Measurements from ENCODE around the gene STX7.

Gene STX7

GRCh38 chr6:132496519-132497180 is 16.3 kb downstream of the STX7 start:
- Histone ChIP-seq H2AFZ (ENCODE audit: low read depth, low read length) (no peak overlapping the region), H3K36me3 (ENCODE audit: insufficient read depth, low read length) (peaks cover 16% of the 10 kb centered on the region), H3K9me3 (ENCODE audit: low read length) (peaks cover 2% of the 10 kb centered on the region), H3K27me3 (ENCODE audit: insufficient read depth, low read length) (no peaks in the 10 kb centered on the region), H3K4me1 (ENCODE audit: insufficient read depth, low read length) (no peaks in the 10 kb centered on the region), H3K4me3 (ENCODE audit: low read length) (no peak overlapping the region)

- no peak overlapping the region for H3K4me3 ChIP-seq (ENCODE audit: low read length)
- H3K4me1 ChIP-seq (ENCODE audit: insufficient read depth, low read length), result no peaks in the 10 kb centered on the region
- H3K9me3 ChIP-seq (ENCODE audit: low read length), result peaks cover 2% of the 10 kb centered on the region
- H3K36me3 ChIP-seq (ENCODE audit: insufficient read depth, low read length), result peaks cover 12% of the 10 kb centered on the region
- H2AFZ ChIP-seq (ENCODE audit: low read depth, low read length), result no peak overlapping the region
- no peaks in the 10 kb centered on the region for H3K27me3 ChIP-seq (ENCODE audit: insufficient read depth, low read length)
Measured at GRCh38 chr6:132495604-132496079, 17.3 kb downstream of the STX7 start.

GRCh38 chr6:132494954-132495353 is 18.0 kb downstream of the STX7 start:
- Histone ChIP-seq H3K36me3 (ENCODE audit: insufficient read depth, low read length) (peaks cover 12% of the 10 kb centered on the region), H3K9me3 (ENCODE audit: low read length) (peaks cover 2% of the 10 kb centered on the region), H3K4me3 (ENCODE audit: low read length) (no peak overlapping the region), H3K27me3 (ENCODE audit: insufficient read depth, low read length) (no peaks in the 10 kb centered on the region), H2AFZ (ENCODE audit: low read depth, low read length) (no peak overlapping the region), H3K4me1 (ENCODE audit: insufficient read depth, low read length) (no peaks in the 10 kb centered on the region)

GRCh38 chr6:132491881-132492280 is 21.0 kb downstream of the STX7 start:
- Histone ChIP-seq H3K4me3 (ENCODE audit: low read length) (no peak overlapping the region), H2AFZ (ENCODE audit: low read depth, low read length) (no peak overlapping the region), H3K9me3 (ENCODE audit: low read length) (no peaks in the 10 kb centered on the region), H3K4me1 (ENCODE audit: insufficient read depth, low read length) (no peaks in the 10 kb centered on the region), H3K27me3 (ENCODE audit: insufficient read depth, low read length) (no peaks in the 10 kb centered on the region), H3K36me3 (ENCODE audit: insufficient read depth, low read length) (no peaks in the 10 kb centered on the region)

DNA sequence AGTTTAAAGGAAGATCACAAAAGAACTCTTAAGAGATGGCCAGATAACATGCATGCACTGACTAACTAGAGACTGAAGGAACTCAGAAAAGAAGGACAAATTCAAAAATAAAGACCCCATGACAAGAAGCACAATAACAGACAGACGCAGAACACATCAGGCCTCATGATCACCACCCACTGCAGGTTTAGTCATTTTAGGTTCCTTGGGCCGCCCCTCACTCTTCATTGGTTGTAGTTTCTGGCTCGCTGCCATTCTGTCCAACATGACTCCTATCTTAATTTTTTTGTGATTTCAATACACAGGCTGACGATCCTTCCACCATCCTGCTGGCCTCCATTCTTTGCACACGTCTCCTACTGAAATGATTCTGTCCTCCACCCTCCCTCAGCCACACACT is 21.6 kb downstream of the STX7 start:
- Histone ChIP-seq H3K36me3 (ENCODE audit: insufficient read depth, low read length) (no peaks in the 10 kb centered on the region), H3K27me3 (ENCODE audit: insufficient read depth, low read length) (no peaks in the 10 kb centered on the region), H3K9me3 (ENCODE audit: low read length) (no peaks in the 10 kb centered on the region), H2AFZ (ENCODE audit: low read depth, low read length) (no peak overlapping the region), H3K4me3 (ENCODE audit: low read length) (no peak overlapping the region), H3K4me1 (ENCODE audit: insufficient read depth, low read length) (no peaks in the 10 kb centered on the region)

GRCh38 chr6:132490478-132491204 is 22.3 kb downstream of the STX7 start:
- Histone ChIP-seq H3K27me3 (ENCODE audit: insufficient read depth, low read length) (no peaks in the 10 kb centered on the region), H3K9me3 (ENCODE audit: low read length) (no peaks in the 10 kb centered on the region), H3K4me3 (ENCODE audit: low read length) (no peak overlapping the region), H2AFZ (ENCODE audit: low read depth, low read length) (no peak overlapping the region), H3K36me3 (ENCODE audit: insufficient read depth, low read length) (no peaks in the 10 kb centered on the region), H3K4me1 (ENCODE audit: insufficient read depth, low read length) (no peaks in the 10 kb centered on the region)

GRCh38 chr6:132490024-132490423 is 22.9 kb downstream of the STX7 start:
- no peak overlapping the region for H3K4me3 ChIP-seq (ENCODE audit: low read length)
- no peaks in the 10 kb centered on the region for H3K27me3 ChIP-seq (ENCODE audit: insufficient read depth, low read length)
- H3K9me3 ChIP-seq (ENCODE audit: low read length), result no peaks in the 10 kb centered on the region
- H3K36me3 ChIP-seq (ENCODE audit: insufficient read depth, low read length), result no peaks in the 10 kb centered on the region
- no peak overlapping the region for H2AFZ ChIP-seq (ENCODE audit: low read depth, low read length)
- no peaks in the 10 kb centered on the region for H3K4me1 ChIP-seq (ENCODE audit: insufficient read depth, low read length)

DNA sequence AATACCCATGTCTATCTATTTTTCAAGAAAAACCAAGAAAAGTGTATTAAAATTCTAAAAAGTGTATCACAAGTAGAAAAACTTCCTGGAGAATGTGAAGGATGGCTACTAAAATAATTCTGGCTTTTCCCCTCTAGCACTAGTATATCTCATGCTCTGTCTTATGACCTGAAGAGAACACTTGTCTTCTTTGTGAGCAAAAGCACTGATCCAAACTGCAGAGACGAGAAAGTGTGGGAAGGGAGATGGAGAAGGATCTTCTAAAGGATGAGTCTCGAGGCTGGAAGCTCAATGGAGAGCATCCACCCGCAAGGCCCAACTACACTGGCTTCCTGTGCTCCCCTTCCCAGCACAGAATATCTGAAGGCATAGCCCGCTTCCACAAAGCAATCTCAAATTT is 23.5 kb downstream of the STX7 start:
- no peaks in the 10 kb centered on the region for H3K36me3 ChIP-seq (ENCODE audit: insufficient read depth, low read length)
- H2AFZ ChIP-seq (ENCODE audit: low read depth, low read length), result no peak overlapping the region
- H3K4me1 ChIP-seq (ENCODE audit: insufficient read depth, low read length), result no peaks in the 10 kb centered on the region
- H3K4me3 ChIP-seq (ENCODE audit: low read length), result no peak overlapping the region
- no peaks in the 10 kb centered on the region for H3K9me3 ChIP-seq (ENCODE audit: low read length)
- H3K27me3 ChIP-seq (ENCODE audit: insufficient read depth, low read length), result no peaks in the 10 kb centered on the region

DNA sequence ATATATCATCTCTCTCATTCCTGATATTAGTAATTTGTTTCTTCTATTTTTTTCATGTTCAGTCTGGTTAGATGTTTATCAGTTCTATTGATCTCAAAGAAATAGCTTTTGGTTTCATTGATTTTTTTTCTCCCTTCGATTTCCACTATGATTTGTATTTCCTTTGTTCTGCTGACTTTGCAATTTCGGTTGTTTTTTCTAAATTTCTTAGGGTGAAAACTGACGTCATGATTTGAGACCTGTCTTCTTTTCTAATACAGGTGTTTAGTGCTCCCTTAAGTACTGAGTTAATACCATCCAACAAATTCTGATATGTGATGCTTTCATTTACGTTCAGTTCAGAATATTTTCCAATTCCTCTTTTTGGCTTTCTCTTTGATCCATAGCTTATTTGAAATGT is 25.2 kb downstream of the STX7 start:
- H2AFZ ChIP-seq (ENCODE audit: low read depth, low read length), result no peak overlapping the region
- H3K9me3 ChIP-seq (ENCODE audit: low read length), result no peaks in the 10 kb centered on the region
- no peak overlapping the region for H3K4me3 ChIP-seq (ENCODE audit: low read length)
- H3K4me1 ChIP-seq (ENCODE audit: insufficient read depth, low read length), result no peaks in the 10 kb centered on the region
- no peaks in the 10 kb centered on the region for H3K36me3 ChIP-seq (ENCODE audit: insufficient read depth, low read length)
- H3K27me3 ChIP-seq (ENCODE audit: insufficient read depth, low read length), result no peaks in the 10 kb centered on the region

GRCh38 chr6:132484680-132485018 is 28.3 kb downstream of the STX7 start:
- Histone ChIP-seq H3K4me1 (ENCODE audit: insufficient read depth, low read length) (no peaks in the 10 kb centered on the region), H2AFZ (ENCODE audit: low read depth, low read length) (no peak overlapping the region), H3K27me3 (ENCODE audit: insufficient read depth, low read length) (no peaks in the 10 kb centered on the region), H3K4me3 (ENCODE audit: low read length) (no peak overlapping the region), H3K9me3 (ENCODE audit: low read length) (no peaks in the 10 kb centered on the region), H3K36me3 (ENCODE audit: insufficient read depth, low read length) (no peaks in the 10 kb centered on the region)

GRCh38 chr6:132483779-132484679 is 28.9 kb downstream of the STX7 start:
- no peaks in the 10 kb centered on the region for H3K4me1 ChIP-seq (ENCODE audit: insufficient read depth, low read length)
- no peaks in the 10 kb centered on the region for H3K27me3 ChIP-seq (ENCODE audit: insufficient read depth, low read length)
- no peaks in the 10 kb centered on the region for H3K9me3 ChIP-seq (ENCODE audit: low read length)
- no peaks in the 10 kb centered on the region for H3K36me3 ChIP-seq (ENCODE audit: insufficient read depth, low read length)
- no peak overlapping the region for H3K4me3 ChIP-seq (ENCODE audit: low read length)
- no peak overlapping the region for H2AFZ ChIP-seq (ENCODE audit: low read depth, low read length)

- no peak overlapping the region for H3K4me3 ChIP-seq (ENCODE audit: low read length)
Measured at GRCh38 chr6:132482581-132482980, 30.3 kb downstream of the STX7 start.

DNA sequence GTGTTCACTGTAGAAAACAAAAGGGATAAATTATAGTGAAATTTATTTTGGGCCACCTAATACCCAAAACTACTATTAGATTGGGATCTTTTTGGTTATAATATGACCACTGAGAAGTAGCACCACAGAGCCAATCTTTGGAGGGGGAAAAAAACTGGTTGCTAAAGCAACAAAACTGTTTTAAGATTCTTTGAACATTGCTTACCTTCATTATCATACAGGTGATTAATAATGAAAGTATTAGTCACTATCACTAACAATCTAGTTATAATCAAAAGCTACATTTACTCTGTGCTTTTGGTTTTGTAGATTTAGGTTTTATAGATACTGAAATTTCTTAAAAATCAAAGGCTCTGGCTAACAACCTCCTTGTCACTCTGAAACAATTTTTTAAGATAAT is 31.7 kb downstream of the STX7 start:
- Histone ChIP-seq H3K36me3 (ENCODE audit: insufficient read depth, low read length) (no peaks in the 10 kb centered on the region), H3K4me1 (ENCODE audit: insufficient read depth, low read length) (no peaks in the 10 kb centered on the region), H2AFZ (ENCODE audit: low read depth, low read length) (no peak overlapping the region), H3K4me3 (ENCODE audit: low read length) (no peak overlapping the region), H3K9me3 (ENCODE audit: low read length) (no peaks in the 10 kb centered on the region), H3K27me3 (ENCODE audit: insufficient read depth, low read length) (no peaks in the 10 kb centered on the region)

More at GRCh38 chr6:132482581-132482980, 30.3 kb downstream of the STX7 start:
- Histone ChIP-seq H3K9me3 (ENCODE audit: low read length) (no peaks in the 10 kb centered on the region), H2AFZ (ENCODE audit: low read depth, low read length) (no peak overlapping the region), H3K27me3 (ENCODE audit: insufficient read depth, low read length) (no peaks in the 10 kb centered on the region), H3K4me1 (ENCODE audit: insufficient read depth, low read length) (no peaks in the 10 kb centered on the region), H3K36me3 (ENCODE audit: insufficient read depth, low read length) (no peaks in the 10 kb centered on the region)
